HEK293 (cell line): ENCODE measurements around the gene RAB11FIP3.

Source experiments
- ZNF24 ChIP-seq: fragments of 450-650 bp; formaldehyde crosslinking; IDR thresholded peaks from 2 replicates; pipeline ENCODE4 v1.5.1; 2016; ENCODE audit warnings: missing biosample characterization, missing genetic modification characterization
- ZNF600 ChIP-seq: fragments of 450-650 bp; formaldehyde crosslinking; IDR thresholded peaks from 2 replicates; pipeline ENCODE4 v1.5.1; 2016; ENCODE audit warnings: missing biosample characterization, missing genetic modification characterization
- TF ChIP-seq, protein P1 (sequence below): fragments of 450-650 bp; formaldehyde crosslinking; conservative IDR thresholded peaks from 2 replicates; pipeline ENCODE4 v1.5.1; 2016; ENCODE audit warnings: low read depth, missing biosample characterization, missing genetic modification characterization
- TF ChIP-seq, protein P2 (sequence below): fragments of 450-650 bp; formaldehyde crosslinking; IDR thresholded peaks from 2 replicates; pipeline ENCODE4 v1.5.1; 2016; ENCODE audit warnings: missing biosample characterization, missing genetic modification characterization

DNA sequence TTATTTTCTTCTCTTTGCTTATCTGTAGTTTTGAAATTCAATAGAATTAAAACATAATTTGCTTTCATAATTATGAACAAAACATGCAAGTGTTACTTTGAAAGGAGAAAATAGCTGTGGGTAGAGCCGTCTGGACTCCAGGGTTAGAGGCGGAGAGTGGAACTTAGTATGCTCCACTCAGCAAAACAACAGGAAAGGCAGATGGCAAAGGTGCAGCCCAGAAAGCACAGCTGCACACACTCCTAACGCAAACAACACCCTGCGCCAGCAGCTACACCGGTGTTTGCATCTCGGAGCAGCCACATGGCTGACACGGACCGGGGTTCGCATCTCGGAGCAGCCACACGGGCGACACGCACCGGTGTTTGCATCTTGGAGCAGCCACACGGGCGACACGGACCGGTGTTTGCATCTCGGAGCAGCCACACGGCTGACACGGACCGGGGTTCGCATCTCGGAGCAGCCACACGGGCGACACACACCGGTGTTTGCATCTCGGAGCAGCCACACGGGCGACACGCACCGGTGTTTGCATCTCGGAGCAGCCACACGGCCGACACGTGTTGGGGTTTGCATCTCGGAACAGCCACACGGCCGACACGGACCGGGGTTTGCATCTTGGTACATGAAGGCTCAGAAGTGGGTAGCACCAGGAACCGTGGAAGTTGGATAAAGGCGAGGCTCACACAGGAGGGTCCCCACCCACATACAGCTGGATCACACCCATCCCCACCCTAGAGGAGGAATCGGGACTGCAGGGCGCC, 89.9 kb downstream of the RAB11FIP3 start:
- TF ChIP-seq, protein P1, sequence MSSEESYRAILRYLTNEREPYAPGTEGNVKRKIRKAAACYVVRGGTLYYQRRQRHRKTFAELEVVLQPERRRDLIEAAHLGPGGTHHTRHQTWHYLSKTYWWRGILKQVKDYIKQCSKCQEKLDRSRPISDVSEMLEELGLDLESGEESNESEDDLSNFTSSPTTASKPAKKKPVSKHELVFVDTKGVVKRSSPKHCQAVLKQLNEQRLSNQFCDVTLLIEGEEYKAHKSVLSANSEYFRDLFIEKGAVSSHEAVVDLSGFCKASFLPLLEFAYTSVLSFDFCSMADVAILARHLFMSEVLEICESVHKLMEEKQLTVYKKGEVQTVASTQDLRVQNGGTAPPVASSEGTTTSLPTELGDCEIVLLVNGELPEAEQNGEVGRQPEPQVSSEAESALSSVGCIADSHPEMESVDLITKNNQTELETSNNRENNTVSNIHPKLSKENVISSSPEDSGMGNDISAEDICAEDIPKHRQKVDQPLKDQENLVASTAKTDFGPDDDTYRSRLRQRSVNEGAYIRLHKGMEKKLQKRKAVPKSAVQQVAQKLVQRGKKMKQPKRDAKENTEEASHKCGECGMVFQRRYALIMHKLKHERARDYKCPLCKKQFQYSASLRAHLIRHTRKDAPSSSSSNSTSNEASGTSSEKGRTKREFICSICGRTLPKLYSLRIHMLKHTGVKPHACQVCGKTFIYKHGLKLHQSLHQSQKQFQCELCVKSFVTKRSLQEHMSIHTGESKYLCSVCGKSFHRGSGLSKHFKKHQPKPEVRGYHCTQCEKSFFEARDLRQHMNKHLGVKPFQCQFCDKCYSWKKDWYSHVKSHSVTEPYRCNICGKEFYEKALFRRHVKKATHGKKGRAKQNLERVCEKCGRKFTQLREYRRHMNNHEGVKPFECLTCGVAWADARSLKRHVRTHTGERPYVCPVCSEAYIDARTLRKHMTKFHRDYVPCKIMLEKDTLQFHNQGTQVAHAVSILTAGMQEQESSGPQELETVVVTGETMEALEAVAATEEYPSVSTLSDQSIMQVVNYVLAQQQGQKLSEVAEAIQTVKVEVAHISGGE, result no peak
- TF ChIP-seq, protein P2, sequence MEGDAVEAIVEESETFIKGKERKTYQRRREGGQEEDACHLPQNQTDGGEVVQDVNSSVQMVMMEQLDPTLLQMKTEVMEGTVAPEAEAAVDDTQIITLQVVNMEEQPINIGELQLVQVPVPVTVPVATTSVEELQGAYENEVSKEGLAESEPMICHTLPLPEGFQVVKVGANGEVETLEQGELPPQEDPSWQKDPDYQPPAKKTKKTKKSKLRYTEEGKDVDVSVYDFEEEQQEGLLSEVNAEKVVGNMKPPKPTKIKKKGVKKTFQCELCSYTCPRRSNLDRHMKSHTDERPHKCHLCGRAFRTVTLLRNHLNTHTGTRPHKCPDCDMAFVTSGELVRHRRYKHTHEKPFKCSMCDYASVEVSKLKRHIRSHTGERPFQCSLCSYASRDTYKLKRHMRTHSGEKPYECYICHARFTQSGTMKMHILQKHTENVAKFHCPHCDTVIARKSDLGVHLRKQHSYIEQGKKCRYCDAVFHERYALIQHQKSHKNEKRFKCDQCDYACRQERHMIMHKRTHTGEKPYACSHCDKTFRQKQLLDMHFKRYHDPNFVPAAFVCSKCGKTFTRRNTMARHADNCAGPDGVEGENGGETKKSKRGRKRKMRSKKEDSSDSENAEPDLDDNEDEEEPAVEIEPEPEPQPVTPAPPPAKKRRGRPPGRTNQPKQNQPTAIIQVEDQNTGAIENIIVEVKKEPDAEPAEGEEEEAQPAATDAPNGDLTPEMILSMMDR (tag by site-specific recombination), result no peak
- TF ChIP-seq ZNF600, result no peak
- TF ChIP-seq ZNF24, result no peak
